Mucosa of stomach (tissue), 1 donor: ENCODE data around the gene XAGE3.

Experiments used
- H3K27me3 ChIP-seq: one replicate; pipeline ENCODE4 v1.7.0; 2013; ENCODE audit warnings: mild to moderate bottlenecking, low read length; ENCODE audit not compliant: control insufficient read depth, insufficient read depth
- H3K36me3 ChIP-seq: one replicate; pipeline ENCODE4 v1.7.0; 2013; ENCODE audit warnings: low read length; ENCODE audit not compliant: control insufficient read depth, insufficient read depth
- H3K4me1 ChIP-seq: one replicate; pipeline ENCODE4 v1.7.0; 2013; ENCODE audit warnings: mild to moderate bottlenecking, low read length; ENCODE audit not compliant: control insufficient read depth, insufficient read depth
- H3K4me3 ChIP-seq: one replicate; pipeline ENCODE4 v1.7.0; 2013; ENCODE audit warnings: low read length
- H3K9ac ChIP-seq: one replicate; pipeline ENCODE4 v1.7.0; 2013; ENCODE audit warnings: mild to moderate bottlenecking, low read length, moderate library complexity
- H3K9me3 ChIP-seq: one replicate; pipeline ENCODE4 v1.7.0; 2013; ENCODE audit warnings: mild to moderate bottlenecking, low read length, moderate library complexity; ENCODE audit not compliant: control insufficient read depth
- donor health status: Pancreatic carcinoma.

XAGE3 gene

DNA sequence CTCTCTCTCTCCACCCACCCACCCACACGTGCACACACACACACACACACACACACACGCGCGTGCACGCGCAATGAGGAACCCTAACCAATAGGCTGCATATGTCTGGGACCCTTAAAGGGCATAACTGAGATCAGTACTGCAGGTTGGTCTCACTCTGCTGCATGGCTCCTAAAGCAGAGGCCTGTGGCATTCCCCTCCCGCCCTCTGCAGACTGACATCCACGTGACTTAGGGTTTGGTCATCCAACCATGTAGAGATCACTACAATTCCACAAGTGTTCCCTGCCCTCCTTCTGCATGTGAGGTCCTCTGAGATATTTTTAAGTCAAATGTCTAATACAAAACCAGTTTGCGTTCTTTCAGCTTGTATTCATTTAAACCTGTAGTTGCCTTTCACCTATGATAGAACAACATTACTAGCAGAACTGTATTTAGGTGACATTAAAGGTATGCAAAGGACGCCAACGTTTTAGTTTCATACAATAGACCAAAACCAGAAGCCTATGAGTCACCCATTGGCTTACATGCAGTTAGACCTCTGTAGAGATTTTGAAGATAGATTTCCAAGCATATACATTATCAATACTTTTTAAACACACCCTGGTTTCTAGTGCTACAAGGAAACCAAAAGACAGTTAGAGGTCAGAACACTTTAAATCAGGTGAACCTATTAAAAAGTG, 46.7 kb downstream of the XAGE3 start:
- Histone ChIP-seq H3K9me3 (no peaks in the 10 kb centered on the region), H3K9ac (no peak overlapping the region), H3K4me3 (no peak overlapping the region), H3K27me3 (no peaks in the 10 kb centered on the region), H3K36me3 (no peaks in the 10 kb centered on the region), H3K4me1 (no peaks in the 10 kb centered on the region)

- Histone ChIP-seq H3K4me3 (no peak overlapping the region), H3K9ac (no peak overlapping the region), H3K9me3 (no peaks in the 10 kb centered on the region), H3K4me1 (no peaks in the 10 kb centered on the region), H3K36me3 (no peaks in the 10 kb centered on the region), H3K27me3 (no peaks in the 10 kb centered on the region)
Observed at GRCh38 chrX:52819788-52820187, 48.1 kb downstream of the XAGE3 start.
